Epithelial cell of umbilical artery (primary cell): ENCODE results near the gene PAQR8. TPM values are rescaled to one million over a fixed set of nuclear protein-coding genes. Genes with fewer than 3 reads are reported as not detected.

Source experiments
- total RNA-seq: library from RNA; depleted of rRNA; stranded (reverse); fragments of >200 nt; gene quantifications from 2 replicates; pipeline ENCODE4 v1.2.3, GENCODE V29; 2014

PAQR8 gene
- 7.5 and 8.4 TPM in 2 replicates for total RNA-seq

GRCh38 chr6:52361945-52362442 lies at the start of gene PAQR8:
Gene PAQR8 (plus strand): TSS chr6:52362151. CDS start chr6:52403214, 41,063 bp downstream.

DNA sequence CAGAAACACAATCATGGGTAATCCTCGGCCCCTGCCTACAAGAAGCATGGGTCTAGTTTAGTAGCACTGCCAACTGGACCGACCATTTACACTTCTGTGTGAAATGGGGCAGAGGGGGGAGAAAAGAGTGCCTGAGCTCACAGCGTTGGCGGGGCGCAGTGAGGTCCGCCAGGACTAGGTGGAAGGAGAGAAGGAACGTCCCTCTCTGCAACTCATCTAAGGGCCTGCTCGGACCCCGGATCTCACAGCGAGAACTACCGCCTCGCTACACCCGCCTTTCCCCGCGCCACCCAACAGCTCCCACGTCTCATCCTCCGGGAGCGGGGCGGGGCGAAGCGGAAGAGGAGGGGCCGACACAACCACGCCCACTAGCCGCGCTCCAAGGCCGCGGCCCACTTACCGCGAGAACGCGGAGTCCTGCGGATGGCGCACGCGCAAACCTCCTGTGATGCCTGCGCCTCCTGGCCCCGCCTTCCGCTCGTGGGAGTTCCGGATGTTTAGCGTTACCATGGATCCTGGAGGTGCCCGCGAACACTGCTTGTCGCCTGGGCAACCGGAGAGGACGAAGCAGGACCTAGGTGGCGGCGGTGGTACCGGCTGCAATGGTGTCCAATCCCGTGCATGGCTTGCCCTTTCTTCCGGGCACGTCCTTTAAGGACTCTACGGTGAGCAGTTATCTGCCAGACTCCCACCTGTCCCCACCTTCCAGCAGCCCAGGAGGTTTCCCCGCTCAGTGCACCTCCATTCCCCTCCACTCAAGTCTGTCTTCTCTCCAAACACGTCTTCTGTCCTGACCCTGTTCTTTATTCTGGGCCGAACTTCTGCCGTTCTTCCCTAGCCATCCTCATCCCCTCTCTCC lies 58.1 kb downstream of the PAQR8 start, which contains the start of gene EFHC1:
Gene EFHC1, plus strand, starts transcription at position 534 of the 859 bp plus-strand sequence. Its CDS starts 69 bp downstream, at position 603.

Other genes starting within 250 kb of the PAQR8 start
- not detected in 2 replicates for gene IL17A, start 175.8 kb upstream of the PAQR8 start, total RNA-seq
- not detected in 2 replicates for gene IL17F, start 117.7 kb upstream of the PAQR8 start, total RNA-seq
- gene MCM3, start 77.4 kb upstream of the PAQR8 start, total RNA-seq = 80.6 and 109 TPM in 2 replicates
- gene EFHC1, start 58.2 kb downstream of the PAQR8 start, total RNA-seq = 17.9 and 19.2 TPM in 2 replicates
- 31.5 and 69.6 TPM in 2 replicates for gene TRAM2, start 214.9 kb downstream of the PAQR8 start, total RNA-seq